NCI-H1694 (cell line): ENCODE measurements around the gene TCF7L1.
"Not testable (repeated sequence)": the region's sequence is repeated elsewhere in the genome, so short reads cannot be mapped to it uniquely, and the experiment has no call there.

Experiments
- DNase-seq: peaks from one replicate; lab custom pipeline; 2025; lab: John Stamatoyannopoulos, UW

Gene TCF7L1

DNA sequence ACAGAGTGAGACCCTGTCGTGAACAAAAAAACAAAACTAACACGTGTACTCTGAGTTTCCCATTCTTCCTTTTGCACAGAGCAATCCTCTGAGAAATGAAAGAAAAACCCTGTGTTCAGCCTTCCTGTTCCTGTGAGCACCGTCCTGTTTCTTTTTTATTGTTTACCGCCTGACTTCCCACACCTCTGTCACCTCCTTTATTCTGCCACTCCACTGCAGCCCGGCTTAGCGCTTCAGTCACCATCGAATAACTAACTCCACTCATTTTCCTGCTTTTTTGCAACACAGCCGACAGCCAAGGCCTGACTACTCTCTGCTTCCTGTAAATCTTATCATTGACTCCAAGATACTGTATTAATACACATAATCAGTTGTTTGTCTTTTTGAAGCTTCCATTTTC, 153.7 kb downstream of the TCF7L1 start:
- no peak for DNase-seq

DNA sequence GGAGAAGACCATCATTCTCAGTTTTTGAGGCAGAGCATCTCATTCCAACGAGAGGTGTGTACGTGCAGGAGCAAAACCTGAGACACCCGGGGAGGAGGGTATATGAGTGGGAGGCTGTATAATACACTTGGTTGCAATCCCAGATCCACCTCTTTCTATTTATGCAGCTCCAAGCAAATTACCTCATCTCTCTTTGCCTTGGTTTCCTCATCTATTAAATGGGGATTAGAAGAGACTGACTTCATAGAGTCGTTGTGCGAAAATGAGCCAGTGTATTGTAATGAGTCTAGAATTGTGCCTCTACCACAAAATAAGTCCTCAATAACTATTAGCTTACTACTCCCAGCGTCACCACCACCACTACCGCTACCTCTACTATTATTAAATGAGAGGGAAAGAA, 154.5 kb downstream of the TCF7L1 start:
- DNase-seq: no peak

- no peak for DNase-seq
Observed at GRCh38 chr2:85288244-85288725, 155.1 kb downstream of the TCF7L1 start.

DNA sequence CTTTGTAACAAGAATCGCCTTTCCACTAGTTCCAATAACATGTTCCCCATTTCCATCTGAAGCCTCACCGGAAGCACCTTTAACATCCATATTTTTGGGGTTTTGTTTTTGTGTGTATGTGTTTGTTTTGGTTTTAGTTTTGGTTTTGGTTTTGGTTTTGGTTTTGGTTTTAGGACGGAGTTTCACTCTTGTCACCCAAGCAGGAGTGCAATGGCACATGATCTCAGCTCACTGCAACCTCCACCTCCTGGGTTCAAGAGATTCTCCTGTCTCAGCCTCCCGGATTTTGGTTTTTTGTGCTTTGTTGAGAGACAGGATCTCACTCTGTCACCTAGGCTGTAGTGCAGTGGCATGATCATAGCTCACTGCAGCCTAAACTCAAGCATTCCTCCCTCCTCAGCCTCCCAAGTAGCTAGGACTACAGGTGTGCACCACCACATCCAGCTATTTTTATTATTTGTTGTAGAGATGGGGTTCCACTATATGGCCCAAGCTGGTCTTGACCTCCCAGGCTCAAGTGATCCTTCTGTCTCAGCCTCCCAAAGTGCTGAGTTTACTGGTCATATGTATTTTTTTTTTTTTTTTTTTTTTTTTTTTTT, 158.3 kb downstream of the TCF7L1 start:
- no peak for DNase-seq

DNA sequence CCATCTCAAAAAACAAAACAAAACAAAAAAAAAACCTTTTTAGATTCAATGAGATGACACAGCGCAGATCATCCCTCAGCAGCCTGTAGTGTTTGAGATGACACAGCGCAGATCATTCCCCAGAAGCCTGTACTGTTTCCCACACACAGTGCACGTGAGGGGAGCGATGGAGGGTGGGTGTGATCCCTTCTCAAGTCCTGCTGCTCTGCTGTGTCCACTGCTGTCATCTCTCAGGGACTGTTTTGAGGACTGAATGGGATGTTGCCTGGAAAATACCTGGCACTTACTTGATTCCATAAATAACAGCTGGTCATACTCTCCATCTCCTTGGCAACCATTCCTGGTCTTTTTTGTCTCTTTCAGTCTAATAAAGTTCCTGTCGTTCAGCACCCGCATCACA, 168.9 kb downstream of the TCF7L1 start:
- peak; percentile 36 for DNase-seq

- DNase-seq: no peak
Observed at GRCh38 chr2:85303780-85304531, 170.8 kb downstream of the TCF7L1 start.

GRCh38 chr2:85307527-85307897, 174.3 kb downstream of the TCF7L1 start:
- DNase-seq: no peak

DNA sequence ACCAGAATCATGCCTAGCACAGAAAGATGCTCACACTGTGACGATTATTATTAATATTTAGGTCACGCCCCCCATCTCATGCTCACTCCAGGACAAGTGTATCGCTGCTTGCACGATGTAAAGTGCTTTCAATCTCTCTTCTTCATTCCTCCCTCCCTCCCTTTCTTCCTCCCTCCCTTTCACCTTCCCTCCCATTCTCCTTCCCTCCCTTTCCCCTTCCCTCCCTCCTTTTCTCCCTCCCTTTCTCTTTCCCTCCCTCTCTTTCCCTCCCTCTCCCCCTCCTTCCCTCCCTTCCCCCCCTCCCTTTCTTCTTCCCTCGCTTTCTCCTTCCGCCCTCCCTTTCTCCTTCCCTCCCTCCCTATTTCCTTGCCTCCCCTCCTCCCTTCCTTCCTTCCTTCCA, 175.0 kb downstream of the TCF7L1 start:
- DNase-seq: no peak

- peak; percentile 87 for DNase-seq
Observed at GRCh38 chr2:85308896-85309555, 175.8 kb downstream of the TCF7L1 start.

GRCh38 chr2:85309699-85310321, 176.6 kb downstream of the TCF7L1 start:
- no peak for DNase-seq

DNA sequence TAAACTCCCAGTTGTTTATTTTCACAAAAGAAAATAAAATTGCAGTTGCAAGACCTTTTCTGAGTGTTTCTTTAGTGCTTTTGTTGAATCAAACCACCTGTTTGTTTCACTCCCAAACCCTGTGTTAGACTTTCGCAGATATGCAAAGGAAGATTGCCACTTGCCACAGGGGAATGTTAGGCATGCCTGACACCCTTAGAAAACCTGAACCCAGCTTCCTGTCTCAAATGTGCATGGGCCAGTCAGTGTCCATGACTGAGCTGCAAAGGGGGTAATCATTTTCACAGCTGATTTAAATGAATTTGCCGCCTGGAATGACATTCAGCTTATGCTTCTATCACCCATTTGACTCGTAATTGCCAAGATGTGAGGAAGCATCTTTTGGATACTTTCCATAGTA, 177.1 kb downstream of the TCF7L1 start:
- no peak for DNase-seq

DNA sequence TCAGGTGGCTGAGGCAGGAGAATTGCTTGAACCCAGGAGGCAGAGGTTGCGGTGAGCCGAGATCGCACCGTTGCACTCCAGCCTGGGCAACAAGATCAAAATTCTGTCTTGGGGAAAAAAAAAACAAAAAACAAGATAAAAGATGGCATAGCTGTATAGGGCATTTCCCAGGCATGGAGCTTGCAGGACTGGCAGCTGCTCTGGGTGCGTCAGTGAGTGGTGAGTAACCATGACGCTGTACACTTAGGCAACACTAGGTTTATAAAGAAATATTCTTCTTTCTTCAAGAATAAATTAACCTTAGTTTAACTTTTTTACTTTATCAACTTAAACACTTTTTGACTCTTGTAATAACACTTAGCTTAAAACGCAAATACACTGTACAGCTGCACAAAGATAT, 179.2 kb downstream of the TCF7L1 start:
- DNase-seq: no peak

DNA sequence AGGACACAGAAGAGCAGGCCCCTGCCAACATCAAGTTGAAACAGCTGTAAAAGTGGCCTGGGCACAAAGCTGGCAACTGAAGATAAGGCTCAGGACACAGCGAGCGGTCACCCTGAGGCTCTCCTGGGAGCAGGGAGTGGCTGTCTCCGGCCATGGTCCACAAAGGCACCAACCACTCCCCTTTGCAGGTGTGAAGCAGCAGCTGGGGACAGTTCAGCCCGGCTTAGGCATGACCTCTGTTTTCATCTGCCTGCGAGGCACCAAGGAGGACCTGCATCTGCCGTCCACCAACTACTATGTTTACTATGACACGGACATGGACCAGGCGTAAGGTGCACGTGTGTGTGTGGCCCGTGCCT, 181.7 kb downstream of the TCF7L1 start:
- DNase-seq: no peak

DNA sequence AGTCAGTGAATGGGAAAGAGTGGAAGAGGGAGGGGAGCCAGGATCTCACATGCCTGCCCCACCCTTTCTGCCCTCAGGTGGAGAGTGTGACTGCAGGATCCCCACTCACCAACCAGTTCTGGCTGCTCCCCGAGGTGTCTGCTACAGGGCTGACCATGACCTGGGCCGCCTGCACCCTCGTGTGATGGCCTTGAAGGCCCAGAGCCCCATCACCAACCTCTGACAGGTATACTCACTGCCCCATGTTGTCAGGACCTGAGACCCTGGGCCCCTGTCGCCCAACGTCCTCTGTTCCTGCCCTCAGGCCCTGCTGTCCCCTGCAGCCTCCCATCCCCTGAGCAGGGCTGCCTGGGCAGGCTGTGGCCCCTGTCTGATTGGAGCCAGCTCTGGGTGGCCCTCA, 182.7 kb downstream of the TCF7L1 start:
- not testable (repeated sequence) for DNase-seq

DNA sequence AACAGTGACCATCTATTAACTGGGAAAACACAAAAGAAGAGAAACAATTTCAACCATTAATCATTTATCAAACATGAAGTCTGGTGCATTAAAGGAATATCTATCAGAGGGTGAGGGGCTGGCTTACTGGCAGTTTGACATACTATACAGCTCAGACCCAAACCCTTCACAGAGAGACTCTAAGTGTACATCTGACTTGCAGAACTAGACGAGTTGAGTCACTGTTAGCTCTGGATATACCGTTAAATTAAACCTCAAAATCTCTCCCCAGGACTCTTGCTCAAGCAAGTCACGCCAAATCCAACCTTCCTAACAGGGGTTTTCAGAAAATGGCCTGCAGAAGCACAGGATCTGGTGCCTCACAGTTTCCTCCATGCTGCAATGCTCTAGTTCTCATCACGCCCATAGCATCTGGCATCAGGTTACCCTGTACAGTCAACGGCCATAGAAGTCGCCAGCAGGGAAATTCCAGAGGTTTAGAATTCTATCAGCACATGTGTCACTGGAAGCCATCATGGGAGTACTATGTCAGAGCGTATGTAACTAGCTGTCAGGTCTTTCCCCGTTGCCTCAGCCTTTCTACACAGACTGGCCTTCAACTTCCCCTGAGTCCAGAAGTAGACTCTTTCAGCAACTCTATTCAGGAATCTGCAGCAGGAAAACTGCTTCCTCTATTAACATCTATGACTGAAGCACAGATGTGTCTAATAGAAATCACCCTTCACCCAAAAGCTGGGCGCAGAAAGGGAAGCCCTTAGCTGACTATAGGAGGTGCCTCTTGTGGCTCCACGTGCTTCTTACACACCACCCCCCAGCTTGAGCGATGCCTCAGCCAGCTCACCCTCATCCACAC, 185.3 kb downstream of the TCF7L1 start:
- no peak for DNase-seq

GRCh38 chr2:85319796-85320195, 186.6 kb downstream of the TCF7L1 start:
- no peak for DNase-seq

DNA sequence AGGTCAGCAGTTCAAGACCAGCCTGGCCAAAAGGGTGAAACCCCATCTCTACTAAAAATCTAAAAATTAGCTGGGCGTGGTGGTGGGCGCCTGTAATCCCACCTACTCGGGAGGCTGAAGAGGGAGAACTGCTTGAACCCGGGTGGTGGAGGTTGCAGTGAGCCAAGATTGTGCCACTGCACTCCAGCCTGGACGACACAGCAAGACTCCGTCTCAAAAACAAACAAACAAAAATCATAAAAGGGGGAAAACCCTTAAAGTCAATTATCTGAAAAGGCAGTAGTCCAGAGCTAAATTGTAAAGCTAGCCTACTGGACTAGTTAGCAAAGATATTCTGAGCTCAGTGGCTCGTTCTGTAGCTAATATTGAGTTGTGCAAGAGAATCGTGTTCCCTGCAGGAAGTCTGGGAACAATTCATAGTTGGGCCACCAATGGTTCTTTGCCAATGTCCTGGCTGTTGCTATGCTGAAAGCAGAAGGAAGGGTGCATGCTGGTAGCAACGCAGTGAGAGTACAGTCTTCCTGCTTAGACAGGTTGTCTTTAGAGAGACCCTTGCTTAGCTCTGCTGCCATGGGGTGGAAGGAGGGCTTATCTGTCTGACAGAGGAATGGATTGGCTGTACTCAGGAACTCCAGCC, 190.3 kb downstream of the TCF7L1 start:
- no peak for DNase-seq

GRCh38 chr2:85323988-85324367, 190.8 kb downstream of the TCF7L1 start:
- not testable (repeated sequence) for DNase-seq

DNA sequence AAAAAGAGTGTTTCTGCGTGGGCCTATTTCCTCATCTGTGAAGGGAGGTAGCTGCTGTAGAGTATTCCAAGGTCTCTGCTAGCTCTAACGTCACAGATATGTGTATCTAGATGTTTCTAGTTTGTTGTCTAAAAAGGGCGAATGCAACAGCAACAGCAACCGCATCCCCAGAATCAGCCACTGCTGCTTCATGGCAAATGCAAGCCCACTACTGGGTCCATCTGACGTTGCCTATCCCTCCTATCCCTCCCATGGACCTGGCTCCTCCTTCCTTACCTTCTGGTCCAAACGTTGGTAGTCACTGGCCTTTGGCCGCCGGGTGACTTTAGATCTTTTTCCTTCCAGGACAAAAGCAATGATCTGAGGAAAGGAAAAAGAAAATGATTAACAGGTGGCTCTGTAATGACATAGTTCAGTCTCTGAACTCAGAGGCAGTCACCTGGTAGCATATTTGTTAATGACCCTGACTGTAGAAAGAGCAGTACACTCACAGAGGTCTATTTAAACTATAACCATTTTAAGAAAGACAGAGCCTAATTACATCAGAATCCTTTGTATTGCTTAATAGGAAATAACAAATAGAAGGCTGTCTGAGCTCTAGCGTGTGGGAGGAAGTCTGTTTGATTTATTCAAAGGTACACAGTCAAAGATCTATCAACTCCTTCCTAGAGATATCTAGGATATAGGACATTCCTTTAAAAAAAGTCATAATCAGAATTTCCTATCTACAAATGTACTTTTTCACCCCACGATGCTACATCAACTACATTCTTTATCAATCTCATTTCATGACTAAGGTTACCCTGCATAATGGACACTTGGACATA, 191.7 kb downstream of the TCF7L1 start:
- no peak for DNase-seq

- DNase-seq: no peak
Observed at GRCh38 chr2:85325466-85325811, 192.2 kb downstream of the TCF7L1 start.
